HG02970 (cell line): Measurements from ENCODE around the gene SLC39A11.

Experiments used
- ATAC-seq: cut with Tn5 transposase; IDR thresholded peaks from one replicate; pipeline ENCODE4 v1.9.1; 2021; ENCODE audit warnings: mild to moderate bottlenecking, moderate library complexity, moderate number of reproducible peaks; ENCODE audit not compliant: unreplicated experiment, low FRiP score

SLC39A11 gene

DNA sequence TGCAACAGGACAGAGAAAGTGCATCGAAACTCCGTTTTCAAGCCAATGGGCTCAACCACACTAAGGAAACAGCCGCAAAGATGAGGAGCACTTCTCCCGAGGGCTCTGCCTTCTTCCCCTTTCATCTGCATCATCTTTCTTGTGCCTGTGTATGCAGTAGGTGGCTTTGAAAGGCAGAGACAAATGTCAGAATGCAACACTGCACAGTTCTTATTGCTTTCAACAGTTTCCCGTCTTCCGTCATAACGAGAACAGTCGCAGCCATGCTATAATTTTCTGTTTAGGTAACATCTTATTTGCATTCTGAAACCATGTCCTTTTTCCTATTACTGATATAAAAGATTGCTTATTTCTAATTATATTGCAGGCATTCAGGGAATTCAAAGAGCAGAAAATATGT is 205.2 kb downstream of the SLC39A11 start:
- ATAC-seq = no peak

DNA sequence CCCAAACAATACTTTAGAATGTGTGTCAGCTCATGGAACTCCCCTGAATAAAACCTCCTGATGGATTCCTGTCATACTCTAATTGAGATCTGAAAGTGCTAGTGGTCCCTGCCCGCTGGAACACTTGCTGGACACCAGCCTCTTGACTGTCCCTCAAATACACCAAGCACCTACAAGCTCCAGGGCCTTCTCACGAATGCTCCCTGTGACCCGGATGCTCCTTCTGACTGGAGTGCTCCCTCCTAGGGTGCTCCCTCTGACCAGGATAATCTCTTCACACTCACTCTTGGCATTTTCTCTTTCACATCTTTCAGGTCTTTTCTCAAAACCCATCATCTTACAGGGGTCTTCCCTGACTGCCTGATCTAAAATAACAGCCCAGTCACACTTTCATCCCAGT is 205.9 kb downstream of the SLC39A11 start:
- ATAC-seq = no peak

DNA sequence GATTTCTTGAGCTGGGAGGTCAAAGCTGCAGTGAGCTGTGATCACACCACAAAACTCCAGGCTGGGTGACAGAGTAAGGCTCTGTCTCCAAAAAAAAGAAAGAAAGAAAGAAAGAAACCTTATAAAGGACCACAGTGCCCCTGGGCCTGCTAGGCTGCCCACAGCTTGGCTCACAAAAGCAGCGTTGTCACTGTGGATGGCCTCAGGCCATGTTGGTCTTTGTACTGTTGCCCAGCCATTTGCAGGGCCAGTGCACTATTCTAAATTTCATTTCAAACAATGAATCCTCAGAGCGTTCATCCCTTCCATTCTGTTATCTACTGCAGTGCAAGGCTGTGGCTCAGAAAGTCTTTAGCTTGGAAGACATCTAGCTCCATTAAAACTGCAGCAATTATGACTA is 208.4 kb downstream of the SLC39A11 start:
- ATAC-seq = no peak

DNA sequence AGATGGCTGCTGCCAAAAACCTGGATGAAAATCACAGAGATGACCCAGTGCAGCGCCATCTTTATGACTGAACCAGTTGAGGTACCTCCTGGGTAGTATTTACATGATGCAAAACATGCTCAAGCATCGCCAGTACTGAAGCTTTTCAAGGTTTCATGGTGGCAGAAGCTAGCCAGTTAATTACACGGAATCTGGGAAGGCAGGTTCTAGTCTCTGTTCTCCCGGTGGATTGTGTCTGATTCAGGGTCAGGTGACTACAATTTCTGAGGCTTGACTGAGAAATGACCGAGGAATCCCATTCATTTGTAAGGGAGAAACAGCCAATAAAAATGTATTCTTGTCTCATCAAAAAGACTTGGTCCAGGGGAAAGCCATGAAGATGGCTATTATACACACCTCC is 209.1 kb downstream of the SLC39A11 start:
- ATAC-seq = no peak

DNA sequence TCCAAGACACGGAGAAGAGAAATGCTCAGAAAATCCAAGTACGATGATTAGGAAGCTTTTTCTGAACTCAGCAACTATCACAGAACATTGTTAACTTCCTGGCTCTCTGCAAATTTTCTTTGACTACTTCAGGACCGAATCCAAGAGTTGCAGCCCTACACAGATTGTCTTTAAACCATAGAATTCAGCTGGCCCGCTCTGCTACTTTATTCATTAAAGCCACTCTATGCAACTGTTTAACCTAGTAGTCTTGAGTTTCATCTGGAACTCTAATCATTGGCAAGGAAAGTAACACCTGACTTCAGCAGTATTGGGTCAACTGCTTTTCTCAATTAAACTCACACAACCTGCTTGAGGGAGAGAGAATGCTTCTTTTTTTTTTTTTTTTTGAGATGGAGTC is 210.1 kb downstream of the SLC39A11 start:
- ATAC-seq = no peak

DNA sequence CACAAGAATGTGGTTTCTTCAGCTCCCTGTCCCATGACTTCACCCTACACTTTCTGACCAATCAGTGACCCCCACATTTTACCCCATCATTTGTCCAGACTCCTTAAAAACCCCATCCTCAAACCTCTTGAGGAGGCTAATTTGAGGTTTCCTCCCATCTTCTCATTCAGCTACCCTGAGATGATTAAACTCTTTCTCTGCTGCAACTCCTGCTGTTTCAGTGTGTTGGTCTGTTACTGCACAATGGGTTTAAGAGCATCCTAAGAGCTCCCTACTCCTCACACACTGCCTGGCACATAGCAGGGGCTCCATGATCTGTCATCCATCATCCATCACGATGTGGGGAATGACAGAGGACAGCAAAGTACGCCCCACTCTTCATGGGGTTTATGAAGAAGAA is 212.6 kb downstream of the SLC39A11 start:
- no peak for ATAC-seq

DNA sequence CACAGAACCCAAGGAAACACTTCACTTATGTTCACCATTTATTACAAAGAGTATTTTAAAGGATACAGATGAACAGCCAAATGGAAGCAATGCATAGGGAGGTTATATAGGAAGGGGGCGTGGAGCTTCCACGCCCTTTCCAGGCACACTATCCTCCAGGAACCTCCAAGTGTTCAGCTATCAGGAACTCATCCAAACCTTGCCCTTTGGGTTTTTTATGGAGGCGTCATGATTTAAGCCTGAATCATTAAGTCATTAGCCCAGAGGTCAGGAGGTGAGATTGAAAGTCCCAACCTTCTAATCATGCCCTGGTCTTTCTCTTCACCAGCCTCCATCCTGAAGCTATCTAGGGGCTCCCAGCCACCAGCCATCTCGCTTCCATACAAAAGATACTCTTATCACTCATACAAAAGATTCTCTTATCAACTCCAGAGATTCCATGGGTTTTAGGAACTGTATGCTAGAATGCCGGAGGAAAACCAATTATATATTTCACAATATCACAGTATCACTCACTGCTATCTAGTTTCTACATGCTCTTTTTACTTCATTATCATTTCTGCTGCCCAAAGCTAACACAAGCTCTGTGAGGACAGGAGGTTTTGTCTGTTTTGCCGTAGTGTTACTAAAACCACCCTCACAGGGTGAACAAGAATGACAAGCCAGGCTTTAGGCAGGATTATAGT is 213.4 kb downstream of the SLC39A11 start:
- ATAC-seq = no peak

DNA sequence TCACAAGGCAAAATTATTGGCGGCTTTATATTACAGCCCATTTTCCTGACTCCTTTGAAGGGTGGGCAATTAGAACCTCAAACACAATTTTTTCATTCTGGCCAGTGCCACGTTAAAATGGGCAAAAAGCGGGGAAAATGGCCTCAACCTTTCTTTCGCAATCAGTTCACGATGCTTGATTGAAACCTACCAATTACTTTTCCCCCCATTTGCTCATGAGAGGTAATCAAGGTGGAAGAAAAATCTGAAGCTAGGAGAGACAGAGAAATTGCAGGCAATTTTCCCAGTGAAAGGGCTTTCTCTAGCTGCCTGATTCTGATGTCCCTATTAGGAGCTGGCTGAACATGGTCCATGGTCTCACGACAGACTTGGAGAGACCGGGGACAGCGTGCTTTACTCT is 215.1 kb downstream of the SLC39A11 start:
- ATAC-seq = no peak

DNA sequence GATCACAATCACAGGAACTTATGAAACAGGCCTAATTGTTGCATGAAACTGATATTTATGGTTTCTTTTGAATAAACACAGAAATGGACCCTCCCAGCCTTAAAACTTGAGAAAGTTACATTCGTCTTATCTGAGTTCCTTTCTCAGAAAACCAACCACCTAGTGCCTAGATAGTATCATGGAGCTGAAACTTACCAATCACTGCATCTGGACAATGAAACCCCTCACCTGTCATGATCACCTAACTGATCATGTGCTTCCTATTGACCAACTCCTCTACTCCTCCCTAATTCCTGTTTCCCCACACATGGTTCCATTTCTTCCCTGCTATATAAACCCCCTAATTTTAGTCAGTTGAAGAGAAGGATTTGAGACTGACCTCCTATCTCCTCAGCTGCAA is 216.1 kb downstream of the SLC39A11 start:
- no peak for ATAC-seq

DNA sequence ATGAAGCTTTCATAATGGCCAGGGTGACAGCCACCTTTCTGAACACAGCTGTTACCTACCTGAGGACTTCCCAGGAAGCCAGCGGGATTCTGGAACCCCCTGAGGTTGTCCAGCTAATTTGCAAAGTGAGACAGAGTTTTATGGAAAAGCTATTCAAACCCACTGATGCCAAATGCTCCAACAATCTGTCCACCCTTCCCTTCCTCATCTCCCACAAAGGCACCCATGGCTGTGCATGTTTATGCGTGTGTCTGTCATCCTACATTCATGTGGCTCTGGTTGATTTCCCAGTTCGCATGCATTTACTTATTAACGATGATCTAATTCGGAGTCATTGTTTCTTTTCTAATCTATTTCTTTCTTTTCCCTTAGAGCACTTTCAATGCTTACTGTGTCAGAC is 217.1 kb downstream of the SLC39A11 start:
- ATAC-seq = no peak

DNA sequence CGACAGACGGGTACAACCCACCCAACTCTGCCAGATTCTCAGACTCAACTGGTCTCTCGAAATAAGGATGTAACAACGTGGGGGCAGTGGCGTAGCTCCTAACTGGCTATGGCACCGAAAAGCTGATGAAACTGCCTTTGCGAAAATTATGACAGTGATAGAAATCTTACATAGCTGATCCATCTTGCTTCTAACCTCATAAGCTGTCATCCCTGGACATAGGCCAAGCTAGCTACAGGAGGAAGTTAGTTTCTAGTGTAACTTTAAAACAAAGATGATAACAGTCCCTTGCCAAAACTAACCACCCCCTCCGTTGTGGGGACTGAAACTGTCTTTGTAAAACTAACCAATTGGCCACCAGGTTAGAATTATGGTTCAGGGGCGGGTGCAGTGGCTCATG is 220.1 kb downstream of the SLC39A11 start:
- ATAC-seq = no peak

DNA sequence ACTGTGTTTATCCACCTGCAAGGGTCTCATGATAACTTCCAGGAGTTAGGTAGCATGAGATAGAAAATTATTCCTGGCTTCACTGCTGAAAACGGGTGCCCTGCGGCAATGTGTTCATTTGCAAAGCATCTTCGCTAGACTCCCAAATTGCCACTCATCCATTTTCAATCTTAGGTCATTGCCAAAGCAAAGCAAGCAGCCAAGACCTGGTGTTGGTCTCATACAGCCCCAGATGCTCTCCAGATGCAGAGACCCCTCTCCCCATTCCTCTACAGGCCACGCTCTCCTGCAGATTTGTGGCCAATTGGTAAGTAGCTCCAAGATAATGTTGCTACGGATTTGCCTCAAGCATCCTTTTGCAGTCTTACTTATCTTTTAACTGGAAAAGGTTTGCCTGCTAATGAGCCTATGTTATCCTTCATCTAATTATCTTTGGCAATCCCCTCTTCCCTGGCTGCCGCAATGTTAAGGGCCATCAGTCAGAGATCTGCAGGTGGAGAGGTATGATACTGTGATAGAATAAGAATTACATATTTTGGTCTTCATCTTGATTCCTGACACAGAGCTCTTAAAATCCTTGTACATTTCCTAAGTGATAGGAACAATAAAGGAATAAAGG is 222.0 kb downstream of the SLC39A11 start:
- no peak for ATAC-seq

DNA sequence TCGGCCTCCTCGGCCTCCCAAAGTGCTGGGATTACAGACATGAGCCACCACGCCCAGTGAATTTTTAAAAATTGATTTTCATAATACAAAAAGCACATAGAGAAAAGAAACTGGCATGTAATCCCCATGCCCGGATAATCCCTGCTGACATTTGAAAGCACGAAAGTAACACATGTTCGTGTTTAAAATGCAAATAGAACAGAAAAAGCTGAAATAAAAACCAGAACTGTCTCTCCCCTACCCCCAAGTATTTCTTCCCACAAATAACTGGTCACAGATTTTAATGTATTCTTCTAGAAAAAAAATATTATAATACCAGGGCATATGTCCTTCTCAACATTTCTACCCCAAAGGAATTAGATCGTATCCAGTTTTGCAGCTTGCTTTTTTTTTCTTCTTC is 222.9 kb downstream of the SLC39A11 start:
- no peak for ATAC-seq

DNA sequence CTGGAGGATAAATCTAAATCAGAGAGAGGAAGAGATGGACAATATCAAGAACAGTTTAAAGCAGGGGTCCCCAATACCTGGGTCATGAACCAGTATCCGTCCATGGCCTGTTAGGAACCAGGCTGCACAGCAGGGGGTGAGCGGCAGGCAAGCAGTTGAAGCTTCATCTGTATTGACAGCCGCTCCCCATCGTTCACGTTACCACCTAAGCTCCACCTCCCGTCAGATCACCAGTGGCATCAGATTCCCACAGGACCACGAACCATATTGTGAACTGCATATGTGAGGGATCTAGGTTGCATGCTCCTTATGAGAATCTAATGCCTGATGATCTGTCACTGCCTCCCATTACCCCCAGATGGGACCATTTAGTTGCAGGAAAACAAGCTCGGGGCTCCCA is 226.5 kb downstream of the SLC39A11 start:
- no peak for ATAC-seq

DNA sequence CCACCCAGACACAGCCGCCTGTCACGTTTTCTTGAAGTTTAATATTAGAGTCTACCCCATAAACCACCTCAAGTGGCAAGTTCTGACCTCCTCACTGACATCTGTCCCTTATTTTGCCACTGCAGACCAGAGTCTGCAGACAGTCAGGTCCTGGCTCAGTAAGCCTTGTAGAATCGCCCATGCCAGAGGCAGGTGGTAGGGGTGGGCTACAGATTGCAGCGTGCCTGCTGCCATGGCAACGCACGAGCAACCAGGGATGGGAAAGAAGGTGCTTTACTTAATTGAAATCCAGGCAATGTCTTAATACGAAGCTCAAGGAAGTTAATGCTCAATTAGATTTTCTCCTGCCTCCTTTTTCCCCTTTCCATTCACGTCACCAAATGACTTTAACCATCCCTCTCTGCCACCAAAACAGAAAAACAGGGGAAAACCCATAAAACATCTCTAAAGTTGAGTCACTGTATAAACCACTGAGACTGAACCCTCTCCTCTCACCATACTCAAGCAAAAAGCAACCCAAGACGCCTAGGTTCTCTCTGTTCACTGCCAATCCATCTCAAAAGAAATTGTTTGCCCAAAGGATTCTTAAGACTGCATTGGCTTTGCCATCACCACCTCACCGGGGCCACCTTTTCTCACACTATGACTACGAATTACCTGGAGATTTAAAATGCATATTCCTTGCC is 228.8 kb downstream of the SLC39A11 start:
- no peak for ATAC-seq

DNA sequence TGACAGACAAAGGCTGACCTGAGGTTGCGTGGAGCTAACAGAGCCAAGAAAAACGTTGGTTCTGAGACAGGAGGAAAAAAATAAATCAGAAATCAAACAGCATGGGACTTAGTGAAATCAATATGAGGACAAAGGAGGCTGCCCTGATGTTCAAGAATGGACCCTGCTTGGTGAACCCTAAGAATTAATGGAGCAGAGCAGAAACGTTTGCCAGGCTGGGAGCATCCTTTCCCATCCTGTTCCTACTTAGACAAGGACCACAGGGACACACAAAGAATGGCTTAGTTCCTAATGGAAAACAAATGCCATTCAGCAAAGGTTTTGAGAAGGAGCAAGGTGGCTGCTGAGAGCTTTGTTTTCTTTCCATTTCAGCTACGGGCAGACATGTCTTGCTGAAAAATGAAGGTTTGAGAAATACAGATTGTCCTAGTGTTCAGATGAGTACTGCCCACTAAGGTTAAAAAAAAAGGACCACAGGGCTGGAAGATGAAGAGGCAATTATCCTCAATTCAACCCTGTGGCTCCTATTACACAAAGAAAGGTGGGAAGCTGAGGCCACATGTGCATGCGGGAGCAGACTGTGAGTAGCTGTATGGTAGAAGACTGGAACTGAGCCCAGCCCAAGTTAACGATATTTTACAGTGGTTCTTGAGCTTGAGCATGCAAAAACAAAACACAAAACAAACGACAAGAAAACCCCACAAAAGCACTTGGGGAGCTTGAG is 230.1 kb downstream of the SLC39A11 start:
- ATAC-seq = no peak

DNA sequence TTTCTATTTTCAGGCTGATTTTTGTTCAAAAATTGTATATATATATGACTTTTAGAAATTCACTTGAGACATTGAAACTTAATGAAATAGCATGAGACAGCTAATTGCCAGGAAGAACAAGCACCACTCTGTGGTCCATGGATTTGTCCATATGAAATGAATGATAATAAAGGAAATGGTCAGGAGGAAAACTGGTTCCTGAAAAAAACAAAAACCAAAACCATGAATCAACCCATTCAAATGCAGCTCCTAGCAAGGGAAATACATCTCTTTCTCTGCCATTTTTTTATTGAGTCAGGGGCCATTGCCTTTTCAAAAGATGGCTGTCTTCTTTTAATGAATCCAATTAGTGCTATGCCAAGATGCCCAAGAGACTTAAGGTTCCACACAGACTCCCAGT is 230.7 kb downstream of the SLC39A11 start:
- no peak for ATAC-seq

DNA sequence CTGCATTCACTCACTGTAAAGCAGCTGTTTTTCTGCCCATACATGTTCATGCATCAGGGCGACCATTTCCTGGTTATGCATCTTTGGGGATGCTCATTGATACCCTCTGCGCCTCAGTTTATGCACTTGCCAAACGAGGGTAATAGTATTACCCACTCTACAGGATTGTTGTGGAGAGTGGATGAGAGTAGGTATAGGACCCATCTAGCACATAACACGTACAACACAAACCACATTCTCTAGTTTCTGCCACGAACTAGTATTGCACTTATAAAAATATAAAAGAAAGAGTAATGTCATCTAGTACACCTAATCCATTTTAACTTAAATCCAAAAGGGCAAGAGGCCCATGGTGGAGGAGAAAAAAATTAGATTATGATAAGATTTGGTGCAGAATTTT is 231.7 kb downstream of the SLC39A11 start:
- ATAC-seq = no peak

DNA sequence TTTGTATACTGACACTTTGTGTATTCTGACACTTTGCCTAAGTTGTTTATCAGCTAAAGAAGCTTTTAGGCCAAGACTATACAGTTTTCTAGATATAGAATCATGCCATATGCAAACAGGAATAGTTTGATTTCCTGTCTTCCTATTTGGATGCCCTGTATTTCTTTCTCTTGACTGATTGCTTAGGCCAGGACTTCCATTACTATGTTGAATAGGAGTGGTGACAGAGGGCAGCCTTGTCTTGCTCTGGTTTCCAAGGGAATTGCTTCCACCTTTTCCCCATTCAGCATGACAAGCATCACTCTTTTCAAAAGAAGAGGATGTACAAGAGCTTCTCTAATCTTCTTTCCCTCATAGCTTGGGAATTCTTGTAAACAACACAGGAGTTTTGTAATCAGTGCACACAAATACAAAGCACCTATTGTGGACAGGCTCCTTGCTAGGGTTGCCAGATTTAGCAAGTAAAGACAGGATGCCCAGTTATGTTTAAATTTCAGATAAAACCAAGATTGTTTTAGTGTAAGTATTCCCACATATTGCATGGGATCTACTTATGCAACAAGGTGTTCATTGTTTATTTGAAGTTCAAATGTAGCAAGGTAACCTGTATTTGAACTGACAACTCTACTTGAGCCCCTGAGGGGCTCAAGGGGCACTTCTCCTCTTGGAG is 233.5 kb downstream of the SLC39A11 start:
- ATAC-seq = no peak

DNA sequence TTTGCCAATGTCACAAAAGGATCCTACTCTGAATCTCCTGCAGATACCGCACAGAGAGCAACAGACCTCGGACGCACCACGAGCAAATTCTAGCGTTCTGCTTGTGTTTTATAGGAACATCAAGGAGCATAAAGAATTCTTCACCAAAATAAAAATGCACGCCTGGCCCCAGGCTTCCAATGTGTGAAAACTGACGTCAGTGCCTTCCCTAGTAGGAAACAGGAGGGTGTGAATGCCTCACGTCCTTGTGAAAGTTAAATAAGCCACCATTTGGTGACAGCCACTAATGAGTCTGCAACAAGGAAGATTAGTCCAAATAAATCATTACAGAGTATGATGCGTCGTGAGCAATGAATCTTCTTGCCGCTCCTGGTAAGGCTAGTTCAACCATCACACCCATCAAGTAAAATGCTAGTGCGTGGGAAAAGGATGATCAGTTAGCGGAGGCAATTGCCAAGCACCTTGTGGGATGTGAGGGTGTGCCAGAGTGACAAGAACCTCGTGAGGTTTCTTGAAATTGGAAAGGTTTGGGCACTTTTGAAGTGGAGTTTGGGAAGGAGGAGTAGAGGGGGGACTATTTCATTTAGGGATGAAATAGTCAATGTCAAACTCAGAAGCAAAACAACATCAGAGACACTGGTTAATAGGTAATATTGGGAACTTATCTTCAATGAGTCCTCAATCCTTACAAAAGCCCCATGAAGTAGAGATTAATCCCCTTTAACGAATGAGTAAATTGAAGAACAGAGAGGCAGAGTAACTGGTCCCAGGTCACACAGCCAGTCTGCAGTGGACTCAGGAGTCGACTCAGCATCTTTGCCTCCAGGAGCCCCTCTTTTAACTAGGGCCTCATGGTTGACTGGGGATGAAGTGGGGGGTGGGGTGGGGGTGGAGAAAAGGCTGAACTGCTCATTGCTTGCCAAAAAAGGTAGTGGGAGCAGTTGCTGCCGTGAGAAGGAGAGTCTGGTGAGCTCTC is 238.8 kb downstream of the SLC39A11 start:
- ATAC-seq = no peak
